GM20000 (cell line): ENCODE results near the gene TOR1AIP1.

ENCODE experiments used
- DNase-seq: peaks from one replicate; pipeline ENCODE4 v3.0.0; 2012; ENCODE audit warnings: low spot score
- CTCF ChIP-seq: IDR thresholded peaks from 2 replicates; pipeline ENCODE4 v1.5.1; 2012; ENCODE audit warnings: mild to moderate bottlenecking, control low read depth; ENCODE audit errors: extremely low read depth, missing control alignments

Gene TOR1AIP1

DNA sequence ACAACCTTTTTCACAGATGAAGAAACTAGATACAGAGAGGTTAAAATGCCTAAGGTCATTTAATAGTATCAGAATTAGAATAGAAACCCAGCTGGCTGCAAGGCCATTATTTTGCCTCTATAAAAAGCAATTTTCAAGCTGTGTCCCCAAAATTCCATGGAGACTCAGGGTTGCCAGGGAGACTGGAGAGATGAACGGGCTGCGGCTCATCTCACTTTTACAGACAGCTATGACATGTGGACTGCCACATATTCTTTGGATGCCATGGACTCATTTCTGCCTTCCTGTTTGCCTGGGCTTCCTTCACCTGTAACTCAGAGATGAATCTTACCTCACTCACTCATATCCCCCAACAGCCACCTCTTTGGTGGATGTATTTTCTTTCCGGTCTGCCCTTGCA is 21.4 kb upstream of the TOR1AIP1 start:
- no peak for TF ChIP-seq CTCF
- DNase-seq = no peak

DNA sequence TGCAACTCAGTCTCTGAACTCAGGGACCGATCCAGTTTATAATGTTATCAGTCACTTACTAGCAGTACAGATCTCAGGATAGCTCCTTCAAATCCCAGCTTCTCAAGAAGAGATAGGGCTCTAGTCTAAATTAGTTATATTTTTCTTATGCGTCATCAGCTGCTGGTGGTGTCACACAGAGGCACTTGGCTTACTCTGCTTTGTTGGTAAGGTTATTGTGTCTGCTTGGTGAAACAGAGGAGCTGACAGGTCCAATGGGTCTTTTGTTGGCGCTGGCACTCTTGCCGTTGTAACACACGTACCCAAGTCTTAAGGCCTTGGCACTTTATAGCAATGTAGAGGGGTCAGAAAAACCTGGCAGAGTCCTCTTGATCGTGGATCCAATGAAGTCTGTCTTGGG is 16.7 kb upstream of the TOR1AIP1 start:
- DNase-seq = no peak
- TF ChIP-seq CTCF = no peak

DNA sequence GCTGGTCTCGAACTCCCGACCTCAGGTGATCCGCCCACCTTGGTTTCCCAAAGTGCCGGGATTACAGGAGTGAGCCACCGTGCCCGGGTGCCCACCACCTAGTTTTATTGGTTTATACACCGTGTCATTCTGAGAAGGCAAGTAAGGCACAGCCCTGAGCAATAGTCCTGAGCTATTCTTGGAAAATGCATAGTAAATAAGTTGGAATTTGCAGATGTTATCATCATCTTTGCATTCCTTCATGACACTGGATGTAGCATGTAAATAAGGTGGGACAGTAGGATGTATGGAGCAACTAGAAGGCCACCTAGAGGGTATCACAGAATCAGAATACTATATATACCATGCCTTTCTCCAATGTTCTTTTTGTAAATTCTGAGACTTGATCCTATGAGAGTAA is 15.5 kb upstream of the TOR1AIP1 start:
- no peak for TF ChIP-seq CTCF
- no peak for DNase-seq

DNA sequence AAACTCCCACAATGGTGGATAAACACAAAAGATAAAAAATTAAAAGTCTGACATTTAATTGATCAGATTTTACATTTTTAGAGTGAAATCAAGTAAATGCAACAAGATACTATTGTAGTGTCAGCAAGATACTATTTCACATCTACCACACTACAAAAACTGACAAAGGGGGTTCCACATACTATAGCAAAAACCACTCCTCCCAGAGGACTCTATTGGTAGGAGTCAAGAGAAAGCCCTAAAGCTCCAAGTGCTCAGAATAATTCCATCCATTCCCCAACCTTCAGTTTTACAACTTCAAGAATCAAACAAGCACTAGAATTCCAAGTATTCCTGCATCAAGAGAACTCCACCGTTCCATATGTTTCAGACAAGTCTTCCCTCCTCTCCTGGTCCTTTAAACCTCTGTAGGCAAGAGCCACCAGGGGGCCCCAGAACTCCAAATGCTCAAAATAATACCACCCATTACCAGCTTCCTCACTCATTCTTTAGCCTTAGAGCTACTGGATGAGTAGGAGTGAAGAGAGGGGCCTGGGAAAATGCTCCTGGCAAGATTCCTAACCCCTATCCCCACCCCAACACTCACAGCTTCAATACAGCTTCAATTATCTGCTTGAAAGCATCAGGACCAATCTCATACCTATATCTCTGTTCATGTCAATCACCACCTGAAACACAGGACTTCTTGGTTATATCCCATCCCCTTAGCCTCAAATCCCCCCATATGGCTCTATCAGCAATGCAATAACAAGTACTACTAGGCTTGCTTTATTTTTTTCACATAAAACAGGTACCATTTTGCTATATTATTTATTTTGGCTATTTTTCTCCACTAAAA is 14.4 kb upstream of the TOR1AIP1 start:
- TF ChIP-seq CTCF = peak; percentile 65
- DNase-seq = peak; percentile 48

DNA sequence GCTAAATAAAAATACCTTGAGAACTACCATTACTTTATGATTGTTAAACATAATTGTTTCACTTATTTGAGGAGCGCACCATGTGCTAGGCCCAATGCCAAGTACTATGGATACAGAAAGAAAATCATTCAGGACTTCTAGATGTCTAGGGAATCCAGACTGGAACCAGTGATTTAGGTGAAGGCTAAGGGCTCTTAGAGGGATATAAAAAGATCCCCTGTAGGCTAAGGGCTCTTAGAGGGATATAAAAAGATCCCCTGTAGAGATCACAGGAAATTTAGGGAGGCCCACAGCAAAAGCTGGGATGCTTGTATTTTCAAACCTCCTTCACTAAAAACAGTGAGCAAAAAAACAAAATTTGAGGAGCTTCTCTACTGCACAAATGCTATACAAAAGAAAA is 11.2 kb upstream of the TOR1AIP1 start:
- no peak for TF ChIP-seq CTCF
- DNase-seq = no peak

DNA sequence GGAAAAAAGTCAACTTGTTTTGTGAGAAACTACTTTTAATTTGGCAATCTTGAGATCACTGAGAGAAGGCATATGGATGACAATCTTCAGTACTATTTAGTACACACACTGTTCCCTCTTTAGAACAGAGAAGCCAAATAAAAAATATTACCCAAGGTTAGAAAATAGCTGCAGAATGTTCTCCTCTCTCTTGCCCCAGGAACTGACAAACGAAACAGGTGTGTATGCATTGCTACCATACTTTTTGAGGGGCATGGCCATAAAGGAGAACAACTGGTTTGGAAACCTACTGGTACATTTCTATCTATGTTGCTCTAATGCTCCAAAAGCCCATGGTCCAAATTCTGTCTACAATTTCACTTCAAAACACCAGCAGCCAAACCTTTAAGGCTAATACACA is 10.1 kb upstream of the TOR1AIP1 start:
- TF ChIP-seq CTCF = no peak
- DNase-seq = no peak

GRCh38 chr1:179872558-179872957 is 9.5 kb upstream of the TOR1AIP1 start:
- no peak for TF ChIP-seq CTCF
- no peak for DNase-seq
